Neural crest cell (in vitro differentiated cells): Measurements from ENCODE around the gene CDK6. TPM values are rescaled to one million over a fixed set of nuclear protein-coding genes. Genes with fewer than 3 reads are reported as not detected.

ENCODE experiments used
- DNase-seq: peaks from one replicate; pipeline ENCODE4 v3.0.0; 2021; ENCODE audit warnings: low read depth, mixed read lengths, low spot score
- H3K27ac Mint-ChIP-seq: one replicate; pipeline ENCODE4 v1.8.0; 2021; ENCODE audit warnings: mild to moderate bottlenecking, mixed read lengths; ENCODE audit not compliant: unreplicated experiment
- H3K27me3 Mint-ChIP-seq: 2 replicates; pipeline ENCODE4 v1.8.0; 2021; ENCODE audit warnings: low read depth, mild to moderate bottlenecking, mixed read lengths
- H3K36me3 Mint-ChIP-seq: 2 replicates; pipeline ENCODE4 v1.8.0; 2021; ENCODE audit warnings: low read depth, mild to moderate bottlenecking, mixed read lengths
- H3K4me1 Mint-ChIP-seq: 2 replicates; pipeline ENCODE4 v1.8.0; 2021; ENCODE audit warnings: mixed read lengths
- H3K4me3 Mint-ChIP-seq: one replicate; pipeline ENCODE4 v1.8.0; 2021; ENCODE audit warnings: mild to moderate bottlenecking, mixed read lengths
- H3K9me3 Mint-ChIP-seq: 2 replicates; pipeline ENCODE4 v1.8.0; 2021; ENCODE audit warnings: mixed read lengths
- CTCF ChIP-seq: fragments of 200-600 bp; sonication (generic); conservative IDR thresholded peaks from 2 replicates; pipeline ENCODE4 v1.5.0; 2021; ENCODE audit warnings: antibody characterized with exemption, mild to moderate bottlenecking
- total RNA-seq: library from RNA; stranded (reverse); gene quantifications from 2 replicates; pipeline ENCODE4 v1.2.1, GENCODE V29; 2021

The CDK6 gene
- total RNA-seq, 1 donor from 2014 or later, result 42.9 TPM

GRCh38 chr7:92685136-92686042, 151.0 kb downstream of the CDK6 start:
- H3K27ac Mint-ChIP-seq, result no peak overlapping the region
- no peaks in the 10 kb centered on the region for H3K9me3 Mint-ChIP-seq
- H3K4me1 Mint-ChIP-seq, result peaks cover 20% of the 10 kb centered on the region
- DNase-seq, result no peak
- peaks cover 19% of the 10 kb centered on the region for H3K36me3 Mint-ChIP-seq
- TF ChIP-seq CTCF, result no peak
- H3K4me3 Mint-ChIP-seq, result no peak overlapping the region
- H3K27me3 Mint-ChIP-seq, result no peaks in the 10 kb centered on the region

- Mint-ChIP-seq H3K9me3 (no peaks in the 10 kb centered on the region), H3K27me3 (no peaks in the 10 kb centered on the region), H3K27ac (no peak overlapping the region), H3K36me3 (peaks cover 9% of the 10 kb centered on the region), H3K4me1 (peaks cover 20% of the 10 kb centered on the region), H3K4me3 (no peak overlapping the region)
- DNase-seq, result no peak
- no peak for TF ChIP-seq CTCF
These were observed 152.1 kb downstream of the CDK6 start for GRCh38 chr7:92684274-92684673.

- H3K4me1 Mint-ChIP-seq, result peaks cover 20% of the 10 kb centered on the region
- no peak for DNase-seq
- no peaks in the 10 kb centered on the region for H3K27me3 Mint-ChIP-seq
- no peak overlapping the region for H3K27ac Mint-ChIP-seq
- H3K9me3 Mint-ChIP-seq, result no peaks in the 10 kb centered on the region
- no peak overlapping the region for H3K4me3 Mint-ChIP-seq
- peaks cover 2% of the 10 kb centered on the region for H3K36me3 Mint-ChIP-seq
- no peak for TF ChIP-seq CTCF
These were observed 153.4 kb downstream of the CDK6 start for GRCh38 chr7:92682903-92683539.

GRCh38 chr7:92682330-92682729, 154.0 kb downstream of the CDK6 start:
- Mint-ChIP-seq H3K4me3 (no peak overlapping the region), H3K27ac (no peak overlapping the region), H3K36me3 (peaks cover 2% of the 10 kb centered on the region), H3K4me1 (peaks cover 20% of the 10 kb centered on the region), H3K9me3 (no peaks in the 10 kb centered on the region), H3K27me3 (no peaks in the 10 kb centered on the region)
- no peak for TF ChIP-seq CTCF
- no peak for DNase-seq

GRCh38 chr7:92681633-92682032, 154.7 kb downstream of the CDK6 start:
- peaks cover 2% of the 10 kb centered on the region for H3K36me3 Mint-ChIP-seq
- no peak for DNase-seq
- TF ChIP-seq CTCF, result no peak
- no peak overlapping the region for H3K27ac Mint-ChIP-seq
- peaks cover 20% of the 10 kb centered on the region for H3K4me1 Mint-ChIP-seq
- no peak overlapping the region for H3K4me3 Mint-ChIP-seq
- H3K27me3 Mint-ChIP-seq, result no peaks in the 10 kb centered on the region
- no peaks in the 10 kb centered on the region for H3K9me3 Mint-ChIP-seq
